Measurements from ENCODE around the gene AIFM3.

Gene AIFM3

DNA sequence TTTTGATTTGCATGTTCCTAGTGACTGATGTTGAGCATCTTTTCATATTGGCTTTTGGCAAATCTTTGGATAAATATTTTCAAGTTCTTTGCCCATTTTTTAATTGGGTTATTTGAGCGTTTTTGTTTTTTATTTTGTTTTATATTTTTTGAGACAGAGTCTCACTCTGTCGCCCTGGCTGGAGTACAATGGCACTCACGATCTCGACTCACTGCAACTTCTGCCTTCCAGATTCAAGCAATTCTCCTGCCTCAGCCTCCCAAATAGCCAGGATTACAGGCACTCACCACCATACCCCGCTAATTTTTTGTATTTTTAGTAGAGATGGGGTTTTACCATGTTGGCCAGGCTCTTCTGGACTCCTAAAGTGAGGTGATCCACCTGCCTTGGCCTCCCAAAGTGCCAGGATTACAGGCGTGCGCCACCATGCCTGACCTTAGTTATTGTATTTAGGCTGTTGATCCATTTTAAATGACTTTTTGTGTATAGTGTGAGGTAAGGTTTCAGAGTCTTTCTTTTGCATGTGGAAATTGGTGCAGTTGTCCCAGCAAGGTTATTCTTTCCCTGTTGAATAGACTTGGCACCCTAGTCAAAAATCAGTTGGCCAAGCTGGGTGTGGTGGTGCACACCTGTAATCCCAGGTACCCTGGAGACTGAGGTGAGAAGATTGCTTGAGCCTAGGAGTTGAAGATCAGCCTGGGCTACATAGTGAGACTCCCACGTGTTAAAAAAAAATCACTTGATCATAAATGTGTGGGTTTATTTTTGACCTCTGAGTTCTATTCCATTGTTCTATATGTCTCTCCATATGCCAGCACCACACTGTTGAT, 23.7 kb upstream of the AIFM3 start:
- CTCF ChIA-PET = interaction anchor here (0.6 kb wide), 1 partner anchor 13 kb away, joined by 3 read pairs; no protein-coding TSS in a partner anchor
- POLR2A ChIA-PET (ENCODE audit: low non-redundant PET) = interaction anchor here (0.6 kb wide), 1 partner anchor 23 kb away, joined by 4 read pairs; no protein-coding TSS in a partner anchor
- TF ChIP-seq, protein P1, sequence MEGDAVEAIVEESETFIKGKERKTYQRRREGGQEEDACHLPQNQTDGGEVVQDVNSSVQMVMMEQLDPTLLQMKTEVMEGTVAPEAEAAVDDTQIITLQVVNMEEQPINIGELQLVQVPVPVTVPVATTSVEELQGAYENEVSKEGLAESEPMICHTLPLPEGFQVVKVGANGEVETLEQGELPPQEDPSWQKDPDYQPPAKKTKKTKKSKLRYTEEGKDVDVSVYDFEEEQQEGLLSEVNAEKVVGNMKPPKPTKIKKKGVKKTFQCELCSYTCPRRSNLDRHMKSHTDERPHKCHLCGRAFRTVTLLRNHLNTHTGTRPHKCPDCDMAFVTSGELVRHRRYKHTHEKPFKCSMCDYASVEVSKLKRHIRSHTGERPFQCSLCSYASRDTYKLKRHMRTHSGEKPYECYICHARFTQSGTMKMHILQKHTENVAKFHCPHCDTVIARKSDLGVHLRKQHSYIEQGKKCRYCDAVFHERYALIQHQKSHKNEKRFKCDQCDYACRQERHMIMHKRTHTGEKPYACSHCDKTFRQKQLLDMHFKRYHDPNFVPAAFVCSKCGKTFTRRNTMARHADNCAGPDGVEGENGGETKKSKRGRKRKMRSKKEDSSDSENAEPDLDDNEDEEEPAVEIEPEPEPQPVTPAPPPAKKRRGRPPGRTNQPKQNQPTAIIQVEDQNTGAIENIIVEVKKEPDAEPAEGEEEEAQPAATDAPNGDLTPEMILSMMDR (conservative IDR thresholded peaks at IDR 0.05; ENCODE audit: low read depth) = no peak
- no peak overlapping the region for H3K27ac ChIP-seq
- no peak for DNase-seq (ENCODE audit: low spot score)

DNA sequence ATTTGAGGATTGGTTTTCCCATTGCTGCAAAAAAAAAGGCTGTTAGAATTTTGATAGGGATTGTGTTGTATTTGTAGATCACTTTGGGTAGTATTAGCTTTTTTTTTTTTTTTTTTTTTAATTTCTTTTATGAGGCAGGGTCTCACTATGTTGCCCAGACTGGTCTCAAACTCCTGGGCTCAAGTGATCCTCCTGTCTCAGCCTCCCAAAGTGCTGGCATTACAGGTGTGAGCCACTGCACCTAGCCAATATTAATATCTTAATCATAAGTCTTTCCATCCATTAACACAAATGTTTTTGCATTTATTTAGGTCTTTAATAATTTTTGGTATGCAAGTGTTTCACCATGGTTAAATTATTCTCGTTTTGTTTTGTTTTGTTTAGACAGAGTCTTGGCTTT, 23.0 kb upstream of the AIFM3 start:
- ChIA-PET POLR2A (ENCODE audit: low non-redundant PET) (interaction anchor here (0.6 kb wide), 1 partner anchor 24 kb away, joined by 4 read pairs; no protein-coding TSS in a partner anchor), CTCF (interaction anchor here (0.6 kb wide), 1 partner anchor 13 kb away, joined by 3 read pairs; no protein-coding TSS in a partner anchor)
- DNase-seq (ENCODE audit: low spot score) = no peak
- TF ChIP-seq, protein P1 (conservative IDR thresholded peaks at IDR 0.05; ENCODE audit: low read depth) = no peak
- peak overlapping the region; percentile 43 for H3K27ac ChIP-seq

DNA sequence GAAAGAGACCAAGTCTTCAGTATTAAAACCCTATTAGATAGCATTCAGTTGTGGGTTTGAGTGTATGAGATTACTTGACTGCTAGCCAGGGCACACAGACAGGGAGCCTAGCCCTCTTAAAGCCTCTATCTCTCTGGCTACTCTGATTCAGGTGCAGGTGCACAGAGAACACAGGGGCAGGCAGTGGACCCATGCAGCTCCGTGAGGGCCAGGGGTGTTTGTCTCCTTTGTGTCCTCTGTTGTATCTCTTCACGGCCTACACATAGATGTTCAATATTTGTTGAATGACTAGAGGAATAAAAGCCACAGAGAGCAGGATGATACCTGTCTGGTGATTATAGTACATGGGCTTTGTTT, 21.5 kb upstream of the AIFM3 start:
- H3K27ac ChIP-seq = 0 out of 2 replicates have a peak overlapping the region, but pooled peaks have one; percentile 28
- TF ChIP-seq, protein P1 (conservative IDR thresholded peaks at IDR 0.05; ENCODE audit: low read depth) = no peak
- POLR2A ChIA-PET (ENCODE audit: low non-redundant PET) = no interaction called here
- DNase-seq (ENCODE audit: low spot score) = no peak
- CTCF ChIA-PET = no interaction called here

DNA sequence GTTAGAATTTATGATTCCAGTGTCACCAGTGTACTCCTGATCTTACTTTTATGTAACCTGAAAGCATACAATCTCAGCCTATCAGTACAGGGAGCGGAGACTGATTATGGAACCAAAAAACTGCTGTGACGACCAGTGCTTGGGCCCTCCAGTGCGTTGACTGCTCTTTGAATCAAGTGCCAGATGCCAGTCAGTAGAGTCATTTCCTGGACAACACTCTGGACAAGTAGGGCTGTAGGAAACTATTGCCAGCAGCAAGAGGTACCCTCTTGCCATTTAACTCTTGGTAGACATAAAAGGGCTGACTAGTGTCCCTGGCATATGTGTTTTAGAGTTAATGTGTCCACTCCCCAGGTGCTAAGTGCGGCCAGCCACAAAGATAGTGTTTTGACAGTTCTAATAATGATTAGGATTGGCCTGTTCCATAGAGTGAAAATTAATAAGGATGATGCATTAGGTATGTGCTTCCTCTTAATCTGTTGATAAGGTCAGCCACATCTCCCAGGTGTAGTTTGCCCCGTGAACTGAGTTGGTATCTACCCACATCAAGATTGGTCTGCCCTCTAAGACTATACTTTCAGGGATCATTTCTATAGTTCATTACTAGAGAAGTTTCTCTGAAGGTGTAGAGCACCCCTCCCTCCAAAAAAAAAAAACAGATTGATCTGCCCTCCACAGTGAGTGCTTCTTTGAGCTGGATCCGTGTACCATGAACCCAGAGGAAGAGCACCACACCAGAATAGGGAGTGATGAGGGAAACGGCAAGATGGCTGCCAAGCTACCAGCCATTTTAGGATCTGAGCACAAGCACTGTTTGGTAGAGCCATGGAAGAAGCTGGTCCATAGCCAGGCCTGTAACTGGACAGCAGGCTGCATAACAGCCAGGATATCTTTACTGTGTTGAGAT, 20.7 kb upstream of the AIFM3 start:
- ChIA-PET POLR2A (ENCODE audit: low non-redundant PET) (no interaction called here), CTCF (no interaction called here)
- TF ChIP-seq, protein P1 (conservative IDR thresholded peaks at IDR 0.05; ENCODE audit: low read depth) = no peak
- no peak overlapping the region for H3K27ac ChIP-seq
- DNase-seq (ENCODE audit: low spot score) = no peak

DNA sequence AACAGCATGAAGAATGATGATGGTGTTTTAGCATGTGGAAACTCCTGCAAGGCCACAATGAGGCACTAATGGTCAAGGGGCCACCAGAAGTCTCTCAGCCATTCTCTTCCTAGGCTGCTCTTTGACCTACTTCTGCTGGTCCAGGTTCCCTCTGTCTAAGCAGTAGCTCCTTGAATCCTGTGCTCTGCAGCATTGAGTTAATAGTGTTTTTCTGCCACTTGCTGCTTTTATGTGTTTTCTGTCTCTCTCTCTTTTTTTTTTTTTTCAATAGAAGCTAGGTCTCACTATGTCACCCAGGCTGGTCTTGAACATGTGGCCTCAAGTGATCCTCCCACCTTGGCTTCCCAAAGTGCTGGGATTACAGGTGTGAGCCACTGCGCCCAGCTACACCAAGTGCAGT, 20.1 kb upstream of the AIFM3 start:
- no peak for DNase-seq (ENCODE audit: low spot score)
- TF ChIP-seq, protein P1 (conservative IDR thresholded peaks at IDR 0.05; ENCODE audit: low read depth) = no peak
- ChIA-PET CTCF (no interaction called here), POLR2A (ENCODE audit: low non-redundant PET) (no interaction called here)
- H3K27ac ChIP-seq = no peak overlapping the region

DNA sequence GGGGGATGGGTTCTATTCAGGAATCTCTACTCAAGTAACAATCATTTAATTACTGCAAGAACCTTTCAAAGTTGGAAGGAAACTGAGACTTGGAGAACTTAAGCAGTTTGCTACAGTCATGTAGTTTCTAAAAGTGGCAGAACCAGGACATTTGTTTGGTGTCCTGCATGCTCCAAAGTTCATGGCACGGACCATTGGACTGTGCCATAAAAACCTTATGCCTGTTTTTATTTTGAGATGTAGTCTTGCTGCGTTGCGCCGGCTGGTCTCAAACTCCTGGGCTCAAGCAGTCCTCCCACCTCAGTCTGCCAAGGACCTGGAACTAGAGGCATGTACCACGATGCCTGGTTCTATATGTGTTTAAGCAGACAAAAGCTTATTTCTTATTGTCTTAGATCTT, 18.6 kb upstream of the AIFM3 start:
- no peak for DNase-seq (ENCODE audit: low spot score)
- TF ChIP-seq, protein P1 (conservative IDR thresholded peaks at IDR 0.05; ENCODE audit: low read depth) = no peak
- ChIA-PET POLR2A (ENCODE audit: low non-redundant PET) (no interaction called here), CTCF (no interaction called here)
- no peak overlapping the region for H3K27ac ChIP-seq
